Measurements from ENCODE around the gene ALLC.
A peak's percentile ranks its signal among the peaks of the same experiment; 100 is the strongest.

Gene ALLC

GRCh38 chr2:3680548-3681345, 22.7 kb downstream of the ALLC start:
- DNase-seq: no peak

- no peak for DNase-seq
Observed at GRCh38 chr2:3681625-3682024, 23.6 kb downstream of the ALLC start.

- no peak for DNase-seq
Observed at GRCh38 chr2:3682811-3683210, 24.8 kb downstream of the ALLC start.

- DNase-seq: no peak
Observed at GRCh38 chr2:3683748-3684454, 25.9 kb downstream of the ALLC start.

GRCh38 chr2:3689998-3690748, 32.2 kb downstream of the ALLC start:
- no peak for DNase-seq

- peak; percentile 56 for DNase-seq
Observed at GRCh38 chr2:3692375-3692774, 34.4 kb downstream of the ALLC start.

GRCh38 chr2:3696545-3696944, 38.5 kb downstream of the ALLC start:
- DNase-seq: no peak

GRCh38 chr2:3701071-3701470, 43.1 kb downstream of the ALLC start:
- DNase-seq: no peak

- no peak for DNase-seq
Observed at GRCh38 chr2:3703236-3703756, 45.3 kb downstream of the ALLC start, which contains the start of gene DCDC2C. DCDC2C (plus strand) TSS chr2:3703575; CDS start chr2:3703752, 177 bp downstream.

GRCh38 chr2:3703757-3704355, 45.9 kb downstream of the ALLC start:
- no peak for DNase-seq

GRCh38 chr2:3704692-3705091, 46.7 kb downstream of the ALLC start:
- DNase-seq: no peak

GRCh38 chr2:3705782-3706181, 47.8 kb downstream of the ALLC start:
- DNase-seq: no peak

- no peak for DNase-seq
Observed at GRCh38 chr2:3706892-3707291, 48.9 kb downstream of the ALLC start.

GRCh38 chr2:3708576-3708975, 50.6 kb downstream of the ALLC start:
- DNase-seq: no peak

- DNase-seq: no peak
Observed at GRCh38 chr2:3709225-3709624, 51.2 kb downstream of the ALLC start.

- DNase-seq: peak; percentile 35
Observed at GRCh38 chr2:3712424-3712823, 54.4 kb downstream of the ALLC start.

GRCh38 chr2:3712831-3713503, 55.0 kb downstream of the ALLC start:
- no peak for DNase-seq

GRCh38 chr2:3718679-3719078, 60.7 kb downstream of the ALLC start:
- no peak for DNase-seq

- DNase-seq: no peak
Observed at GRCh38 chr2:3725002-3725401, 67.0 kb downstream of the ALLC start.

- no peak for DNase-seq
Observed at GRCh38 chr2:3725458-3726250, 67.7 kb downstream of the ALLC start.

- DNase-seq: no peak
Observed at GRCh38 chr2:3726511-3726910, 68.5 kb downstream of the ALLC start.

Measured in COR-L47 (cell line).